OCI-LY3 (cell line): ENCODE results near the gene JADE2.
A peak's percentile ranks its signal among the peaks of the same experiment; 100 is the strongest.

Experiments used
- H2AFZ ChIP-seq: fragments of 200-600, 300-600 bp; shearing (Covaris generic); 2 replicates; pipeline ENCODE4 v1.6.0; 2014; ENCODE audit warnings: antibody characterized with exemption, low read depth, low read length
- H3K27ac ChIP-seq: fragments of 200-600, 300-600 bp; sonication (generic); 2 replicates; pipeline ENCODE4 v1.5.1; 2014; ENCODE audit warnings: mild to moderate bottlenecking, low read length, moderate library complexity, mixed read lengths
- H3K27me3 ChIP-seq: fragments of 200-600, 300-600 bp; sonication (generic); 2 replicates; pipeline ENCODE4 v1.6.1; 2014; ENCODE audit warnings: low read depth, low read length, mixed read lengths
- H3K36me3 ChIP-seq: fragments of 200-600, 300-600 bp; sonication (generic); replicated peaks from 2 replicates; pipeline ENCODE3; 2014; ENCODE audit warnings: low read depth, low read length, mixed read lengths
- H3K4me1 ChIP-seq: fragments of 300-600, 200-600 bp; sonication (generic); 2 replicates; pipeline ENCODE4 v1.6.1; 2014; ENCODE audit warnings: low read length, mixed read lengths
- H3K4me2 ChIP-seq: fragments of 200-600, 300-600 bp; sonication (generic); 2 replicates; pipeline ENCODE4 v1.6.1; 2014; ENCODE audit warnings: low read length, mixed read lengths
- H3K4me3 ChIP-seq: fragments of 300-600, 200-600 bp; sonication (generic); 2 replicates; pipeline ENCODE4 v1.5.1; 2014; ENCODE audit warnings: antibody characterized with exemption, mild to moderate bottlenecking, low read length, moderate library complexity
- H3K79me2 ChIP-seq: fragments of 300-600, 200-600 bp; shearing (Covaris generic); 2 replicates; pipeline ENCODE4 v1.6.1; 2014; ENCODE audit warnings: mild to moderate bottlenecking, low read length, mixed read lengths
- H3K9ac ChIP-seq: fragments of 300-600, 200-600 bp; shearing (Covaris generic); 2 replicates; pipeline ENCODE4 v1.6.0; 2014; ENCODE audit warnings: mild to moderate bottlenecking, low read length, moderate library complexity
- H3K9me3 ChIP-seq: fragments of 200-600, 300-600 bp; shearing (Covaris generic); 2 replicates; pipeline ENCODE4 v1.6.1; 2014; ENCODE audit warnings: low read length, mixed read lengths; ENCODE audit not compliant: insufficient read depth
- H4K20me1 ChIP-seq: fragments of 200-600, 300-600 bp; sonication (generic); 2 replicates; pipeline ENCODE4 v1.6.1; 2016; ENCODE audit warnings: low read length, mixed read lengths; ENCODE audit not compliant: insufficient read depth
- CTCF ChIP-seq: fragments of 200-600, 300-600 bp; sonication (generic); IDR thresholded peaks from 2 replicates; pipeline ENCODE4 v1.5.1; 2014; ENCODE audit warnings: antibody characterized with exemption, low read length, low read depth
- EZH2phosphoT487 ChIP-seq: fragments of 200-600 bp; shearing (Covaris generic); IDR thresholded peaks from 2 replicates; pipeline ENCODE4 v1.6.1; 2018; ENCODE audit warnings: antibody characterized with exemption, mixed run types, low read depth

Gene JADE2

GRCh38 chr5:134529460-134529859 is 4.0 kb downstream of the JADE2 start:
- Histone ChIP-seq H3K4me3 (no peak overlapping the region; the same call in 1 of the 2 replicates), H4K20me1 (peaks cover 50% of the 10 kb centered on the region), H3K79me2 (peaks cover 96% of the 10 kb centered on the region), H3K9ac (no peak overlapping the region; the same call in 1 of the 2 replicates), H3K9me3 (no peaks in the 10 kb centered on the region), H3K36me3 (peaks cover 3% of the 10 kb centered on the region), H3K4me1 (peaks cover 18% of the 10 kb centered on the region), H3K4me2 (peak overlapping the region; percentile 73), H3K27me3 (no peaks in the 10 kb centered on the region), H3K27ac (peak overlapping the region; percentile 21; the same call in 1 of the 2 replicates), H2AFZ (no peak overlapping the region)
- TF ChIP-seq EZH2phosphoT487 (no peak), CTCF (no peak)

DNA sequence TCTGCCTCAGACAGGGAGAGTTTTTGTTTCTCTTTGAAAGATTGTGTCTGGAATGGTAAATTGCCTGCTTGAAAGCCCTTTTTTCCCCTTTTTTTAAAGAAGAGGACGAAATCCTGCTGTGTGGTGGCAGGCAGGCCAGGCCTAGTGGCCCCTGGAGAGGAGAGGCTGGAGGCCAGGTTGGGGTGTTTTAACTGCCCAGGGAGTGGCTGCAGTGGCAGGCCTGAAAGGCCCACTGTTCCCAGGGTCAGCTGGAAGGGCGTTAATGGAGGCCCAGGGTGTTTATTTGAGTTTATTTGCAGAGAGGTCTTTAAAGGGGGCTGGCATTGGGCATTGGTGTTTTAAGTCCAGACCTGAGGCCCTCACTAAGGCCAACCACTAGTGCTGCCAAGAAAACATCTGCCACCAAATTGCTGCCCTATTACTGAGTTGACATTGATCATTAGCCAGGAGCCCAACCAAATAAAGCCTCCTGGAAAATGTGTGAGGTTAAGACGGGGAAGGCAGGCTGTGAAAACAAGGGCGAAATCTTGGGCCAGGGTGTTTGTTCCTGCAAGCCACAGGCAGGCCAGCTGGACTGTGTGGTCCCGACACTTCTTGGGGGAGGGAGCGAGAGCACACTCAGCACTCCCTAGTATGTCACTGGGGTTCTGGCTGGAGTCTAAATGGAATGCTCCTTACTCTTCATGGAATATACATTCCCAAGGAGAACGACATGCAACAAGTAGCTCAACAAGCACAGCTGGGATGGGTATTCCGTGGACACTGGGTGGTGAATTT is 5.0 kb downstream of the JADE2 start:
- peaks cover 100% of the 10 kb centered on the region for H3K79me2 ChIP-seq
- H3K4me2 ChIP-seq: no peak overlapping the region
- H3K9me3 ChIP-seq: no peaks in the 10 kb centered on the region
- H3K36me3 ChIP-seq: peaks cover 3% of the 10 kb centered on the region
- no peaks in the 10 kb centered on the region for H3K27me3 ChIP-seq
- H3K4me3 ChIP-seq: no peak overlapping the region
- TF ChIP-seq CTCF: no peak
- no peak for TF ChIP-seq EZH2phosphoT487
- H3K4me1 ChIP-seq: peaks cover 26% of the 10 kb centered on the region
- peaks cover 53% of the 10 kb centered on the region for H4K20me1 ChIP-seq
- H3K27ac ChIP-seq: no peak overlapping the region
- H2AFZ ChIP-seq: no peak overlapping the region
- H3K9ac ChIP-seq: no peak overlapping the region

DNA sequence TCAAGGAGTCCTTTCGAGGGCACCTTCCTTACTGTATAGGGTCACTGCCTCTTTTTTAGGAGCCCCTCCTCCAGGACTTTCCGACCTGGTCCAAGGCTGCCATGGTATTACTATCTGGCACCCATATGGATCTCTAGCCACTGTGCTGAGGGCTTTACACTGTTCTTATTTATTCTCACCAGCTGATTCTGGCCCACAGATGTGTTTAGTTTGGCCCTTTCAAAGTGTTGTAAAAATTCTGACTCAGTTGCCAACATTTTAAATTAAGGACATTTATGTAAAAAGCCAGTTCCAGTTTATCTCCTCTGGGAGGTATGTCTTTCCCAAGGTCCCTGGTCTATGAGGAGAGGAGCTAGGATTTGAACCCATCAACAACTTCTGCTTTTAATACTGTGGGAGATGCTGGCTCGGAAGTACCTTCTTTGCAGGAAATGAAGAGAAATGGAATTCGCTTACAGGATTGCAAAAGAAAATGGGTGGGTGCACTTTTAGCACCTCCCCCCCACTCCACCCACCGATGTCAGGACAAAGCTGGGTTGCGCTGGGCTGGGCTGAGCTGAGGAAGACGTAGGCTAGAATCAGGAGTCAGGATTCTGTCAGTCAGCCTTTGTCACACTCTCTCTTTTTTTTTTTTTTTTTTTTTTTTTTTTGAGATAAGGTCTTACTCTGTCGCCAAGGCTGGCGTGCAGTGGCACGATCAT is 7.8 kb downstream of the JADE2 start:
- Histone ChIP-seq H3K9ac (no peak overlapping the region), H3K4me1 (peaks cover 34% of the 10 kb centered on the region), H4K20me1 (peaks cover 48% of the 10 kb centered on the region), H3K27ac (no peak overlapping the region), H3K9me3 (no peaks in the 10 kb centered on the region), H3K79me2 (peaks cover 99% of the 10 kb centered on the region), H3K4me3 (no peak overlapping the region), H3K4me2 (no peak overlapping the region), H3K36me3 (peaks cover 9% of the 10 kb centered on the region), H2AFZ (no peak overlapping the region), H3K27me3 (no peaks in the 10 kb centered on the region)
- TF ChIP-seq EZH2phosphoT487 (no peak), CTCF (no peak)

GRCh38 chr5:134534058-134534725 is 8.7 kb downstream of the JADE2 start:
- no peaks in the 10 kb centered on the region for H3K27me3 ChIP-seq
- H3K9me3 ChIP-seq: no peaks in the 10 kb centered on the region
- H3K4me3 ChIP-seq: no peak overlapping the region
- peaks cover 39% of the 10 kb centered on the region for H4K20me1 ChIP-seq
- H3K36me3 ChIP-seq: peaks cover 9% of the 10 kb centered on the region
- TF ChIP-seq EZH2phosphoT487: no peak
- no peak for TF ChIP-seq CTCF
- H3K79me2 ChIP-seq: peaks cover 92% of the 10 kb centered on the region
- no peak overlapping the region for H3K9ac ChIP-seq
- no peak overlapping the region for H3K27ac ChIP-seq
- H3K4me1 ChIP-seq: peaks cover 25% of the 10 kb centered on the region
- no peak overlapping the region for H3K4me2 ChIP-seq
- H2AFZ ChIP-seq: no peak overlapping the region
